Muscle layer of duodenum (tissue), 2 donors: ENCODE results near the gene ZNF132.
"Not testable (repeated sequence)": the region's sequence is repeated elsewhere in the genome, so short reads cannot be mapped to it uniquely, and the experiment has no call there.

Source experiments
- H3K27ac ChIP-seq: one replicate; pipeline ENCODE4 v1.7.0; 2013; ENCODE audit warnings: mild to moderate bottlenecking, low read length
- H3K27me3 ChIP-seq: one replicate; pipeline ENCODE4 v1.7.0; 2013; ENCODE audit warnings: low read depth, mild to moderate bottlenecking, control low read depth, low read length
- H3K36me3 ChIP-seq, 2 donors: one replicate each; pipeline ENCODE4 v1.7.0; 2013; ENCODE audit warnings: low read length in 2 of 2, control low read depth in 1 of 2, mild to moderate bottlenecking in 1 of 2; ENCODE audit not compliant: insufficient read depth in 2 of 2, control insufficient read depth in 1 of 2
- H3K4me1 ChIP-seq, 2 donors: one replicate each; pipeline ENCODE4 v1.7.0; 2013; ENCODE audit warnings: low read length in 2 of 2, mild to moderate bottlenecking in 2 of 2, control low read depth in 1 of 2, moderate library complexity in 1 of 2; ENCODE audit not compliant: insufficient read depth in 2 of 2, control insufficient read depth in 1 of 2
- H3K4me3 ChIP-seq, 2 donors: one replicate each; pipeline ENCODE4 v1.7.0; 2013; ENCODE audit warnings: low read length in 2 of 2, low read depth in 1 of 2, mild to moderate bottlenecking in 1 of 2
- H3K9me3 ChIP-seq, 2 donors: one replicate each; pipeline ENCODE4 v1.7.0; 2013; ENCODE audit warnings: low read length in 2 of 2, control low read depth in 1 of 2, mild to moderate bottlenecking in 1 of 2; ENCODE audit not compliant: control insufficient read depth in 1 of 2
- donor health status: healthy.

ZNF132 gene

GRCh38 chr19:58434217-58434616 is 5.7 kb downstream of the ZNF132 start:
- peaks cover 30 to 86% of the 10 kb centered on the region in 2 donors for H3K36me3 ChIP-seq
- peak overlapping the region; percentile 45 to 63 for H3K4me3 ChIP-seq

GRCh38 chr19:58429745-58430144 is 10.2 kb downstream of the ZNF132 start:
- peaks cover 10 to 62% of the 10 kb centered on the region in 2 donors for H3K36me3 ChIP-seq
- peaks cover 74 to 83% of the 10 kb centered on the region in 2 donors for H3K9me3 ChIP-seq
- H3K4me1 ChIP-seq: no peaks in the 10 kb centered on the region
- H3K4me3 ChIP-seq: peak overlapping the region in 1 of 2 donors; percentile 63
- H3K27ac ChIP-seq: no peak overlapping the region
- H3K27me3 ChIP-seq: no peaks in the 10 kb centered on the region

More at GRCh38 chr19:58434217-58434616, 5.7 kb downstream of the ZNF132 start:
- Histone ChIP-seq H3K9me3 (peaks cover 82 to 94% of the 10 kb centered on the region in 2 donors), H3K27ac (no peak overlapping the region), H3K4me1 (peaks cover under 1 to 4% of the 10 kb centered on the region in 2 donors), H3K27me3 (no peaks in the 10 kb centered on the region)

GRCh38 chr19:58428617-58429016 is 11.3 kb downstream of the ZNF132 start:
- no peak overlapping the region for H3K27ac ChIP-seq
- peak overlapping the region in 1 of 2 donors; percentile 12 for H3K4me3 ChIP-seq
- peaks cover 0 to 52% of the 10 kb centered on the region in 2 donors for H3K36me3 ChIP-seq
- no peaks in the 10 kb centered on the region for H3K4me1 ChIP-seq
- peaks cover 63 to 72% of the 10 kb centered on the region in 2 donors for H3K9me3 ChIP-seq
- H3K27me3 ChIP-seq: no peaks in the 10 kb centered on the region

- no peak overlapping the region for H3K4me3 ChIP-seq
- H3K9me3 ChIP-seq: peaks cover 2 to 4% of the 10 kb centered on the region in 2 donors
- no peak overlapping the region for H3K27ac ChIP-seq
- H3K4me1 ChIP-seq: no peaks in the 10 kb centered on the region
- no peaks in the 10 kb centered on the region for H3K27me3 ChIP-seq
- H3K36me3 ChIP-seq: peaks cover 23 to 49% of the 10 kb centered on the region in 2 donors
Measured at GRCh38 chr19:58417071-58417470, 22.9 kb downstream of the ZNF132 start.

- no peak overlapping the region for H3K4me3 ChIP-seq
- H3K27me3 ChIP-seq: no peaks in the 10 kb centered on the region
- no peak overlapping the region for H3K27ac ChIP-seq
- H3K36me3 ChIP-seq: peaks cover 23 to 49% of the 10 kb centered on the region in 2 donors
- no peaks in the 10 kb centered on the region for H3K4me1 ChIP-seq
- peaks cover 2 to 4% of the 10 kb centered on the region in 2 donors for H3K9me3 ChIP-seq
Measured at GRCh38 chr19:58416604-58417003, 23.3 kb downstream of the ZNF132 start.

GRCh38 chr19:58409010-58409790 is 30.8 kb downstream of the ZNF132 start:
- H3K27me3 ChIP-seq: no peaks in the 10 kb centered on the region
- H3K36me3 ChIP-seq: no peaks in the 10 kb centered on the region
- peaks cover 14 to 24% of the 10 kb centered on the region in 2 donors for H3K4me1 ChIP-seq
- peak overlapping the region; percentile 83 for H3K27ac ChIP-seq
- no peaks in the 10 kb centered on the region for H3K9me3 ChIP-seq
- peak overlapping the region; percentile 89 to 99 for H3K4me3 ChIP-seq

- H3K4me3 ChIP-seq: peak within 1 kb of the TSS; percentile 89 to 99
- peak within 1 kb of the TSS; percentile 83 for H3K27ac ChIP-seq
- peaks cover 14 to 24% of the 10 kb centered on the region in 2 donors for H3K4me1 ChIP-seq
- H3K27me3 ChIP-seq: no peaks in the 10 kb centered on the region
- no peaks in the 10 kb centered on the region for H3K9me3 ChIP-seq
- H3K36me3 ChIP-seq: no peaks in the 10 kb centered on the region
Measured at GRCh38 chr19:58408152-58409009, 31.6 kb downstream of the ZNF132 start, which contains the start of gene ZNF584. Gene ZNF584 (plus strand): TSS chr19:58408649. CDS start chr19:58409148, 499 bp downstream.

- peak overlapping the region; percentile 89 to 99 for H3K4me3 ChIP-seq
- peak overlapping the region; percentile 83 for H3K27ac ChIP-seq
- H3K4me1 ChIP-seq: peaks cover 14 to 24% of the 10 kb centered on the region in 2 donors
- H3K27me3 ChIP-seq: no peaks in the 10 kb centered on the region
- H3K9me3 ChIP-seq: no peaks in the 10 kb centered on the region
- no peaks in the 10 kb centered on the region for H3K36me3 ChIP-seq
Measured at GRCh38 chr19:58407658-58408151, 32.2 kb downstream of the ZNF132 start.

GRCh38 chr19:58406818-58407657 is 32.9 kb downstream of the ZNF132 start:
- no peak overlapping the region for H3K27ac ChIP-seq

GRCh38 chr19:58403920-58404478 is 36.0 kb downstream of the ZNF132 start:
- not testable (repeated sequence) for H3K4me3 ChIP-seq, H3K9me3 ChIP-seq, H3K36me3 ChIP-seq, H3K27me3 ChIP-seq, H3K27ac ChIP-seq
- peaks cover 7 to 24% of the 10 kb centered on the region in 2 donors for H3K4me1 ChIP-seq

More at GRCh38 chr19:58406818-58407657, 32.9 kb downstream of the ZNF132 start:
- H3K9me3 ChIP-seq: no peaks in the 10 kb centered on the region
- no peaks in the 10 kb centered on the region for H3K27me3 ChIP-seq
- H3K36me3 ChIP-seq: no peaks in the 10 kb centered on the region
- H3K4me1 ChIP-seq: peaks cover 14 to 24% of the 10 kb centered on the region in 2 donors
- peak overlapping the region; percentile 89 to 99 for H3K4me3 ChIP-seq
